ENCODE results near the gene SPDL1.

- TF ChIP-seq POLR2A (IDR thresholded peaks at IDR 0.05), result no peak
- TF ChIP-seq CTCF (IDR thresholded peaks at IDR 0.05), result no peak
These were observed 68.0 kb downstream of the SPDL1 start for GRCh38 chr5:169651526-169651925.
